DMS 273 treated with DMSO at 0.1 percent for 48 hours (cell line): ENCODE data around the gene FOXP1.

Source experiments
- DNase-seq: peaks from one replicate; lab custom pipeline; 2025; lab: John Stamatoyannopoulos, UW

FOXP1 gene

DNA sequence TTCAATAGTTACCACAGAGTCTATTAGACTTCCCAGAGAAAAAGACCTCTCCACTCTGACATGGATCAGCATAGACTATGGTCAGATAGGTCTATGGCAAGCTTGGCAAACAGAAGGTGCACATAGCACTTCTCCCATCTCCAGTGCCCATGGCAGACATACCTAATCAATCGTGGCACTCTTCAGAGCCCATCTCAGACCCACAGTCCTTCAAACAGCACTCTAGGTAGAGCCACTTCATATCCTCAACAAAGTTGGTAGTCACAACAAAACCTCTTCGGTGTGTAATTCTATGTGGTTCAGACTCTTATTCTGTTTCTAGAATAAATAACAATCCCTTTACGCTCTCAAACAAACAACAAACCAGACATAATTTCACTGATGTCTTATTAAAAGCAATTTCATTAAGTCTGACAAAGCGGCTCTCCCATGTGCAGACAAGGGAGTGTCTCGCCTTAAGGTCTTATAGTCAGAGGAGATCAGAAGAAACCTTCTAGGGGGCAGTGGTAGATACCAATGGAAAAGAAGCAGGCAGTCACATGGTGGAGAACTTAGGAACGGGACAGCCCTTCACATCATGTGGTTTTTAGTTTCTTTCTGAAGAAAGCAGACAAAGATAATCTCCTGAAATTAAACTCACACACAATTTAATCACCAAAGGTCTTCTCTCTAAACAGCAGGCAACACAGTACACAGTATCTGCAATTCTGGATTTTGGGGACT is 483.4 kb downstream of the FOXP1 start:
- no peak for DNase-seq

DNA sequence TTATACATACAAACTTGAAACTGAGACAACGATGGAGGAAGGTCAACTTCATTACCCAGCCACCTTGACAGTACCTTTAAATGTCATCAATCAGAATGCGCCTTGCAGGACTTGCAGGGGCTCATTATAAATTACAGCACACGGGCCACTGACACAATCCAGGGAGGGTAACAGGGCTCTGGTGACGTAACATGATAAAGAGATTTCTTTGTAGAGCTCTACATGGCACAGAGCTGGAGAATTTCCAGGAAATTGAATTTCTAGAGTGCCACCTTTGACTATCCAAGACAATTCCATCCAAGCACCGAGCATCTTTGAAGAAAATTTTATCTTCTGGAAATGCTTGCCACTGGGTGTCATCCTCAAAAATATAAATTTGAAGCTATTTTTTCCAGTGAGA is 486.0 kb downstream of the FOXP1 start:
- DNase-seq: no peak

DNA sequence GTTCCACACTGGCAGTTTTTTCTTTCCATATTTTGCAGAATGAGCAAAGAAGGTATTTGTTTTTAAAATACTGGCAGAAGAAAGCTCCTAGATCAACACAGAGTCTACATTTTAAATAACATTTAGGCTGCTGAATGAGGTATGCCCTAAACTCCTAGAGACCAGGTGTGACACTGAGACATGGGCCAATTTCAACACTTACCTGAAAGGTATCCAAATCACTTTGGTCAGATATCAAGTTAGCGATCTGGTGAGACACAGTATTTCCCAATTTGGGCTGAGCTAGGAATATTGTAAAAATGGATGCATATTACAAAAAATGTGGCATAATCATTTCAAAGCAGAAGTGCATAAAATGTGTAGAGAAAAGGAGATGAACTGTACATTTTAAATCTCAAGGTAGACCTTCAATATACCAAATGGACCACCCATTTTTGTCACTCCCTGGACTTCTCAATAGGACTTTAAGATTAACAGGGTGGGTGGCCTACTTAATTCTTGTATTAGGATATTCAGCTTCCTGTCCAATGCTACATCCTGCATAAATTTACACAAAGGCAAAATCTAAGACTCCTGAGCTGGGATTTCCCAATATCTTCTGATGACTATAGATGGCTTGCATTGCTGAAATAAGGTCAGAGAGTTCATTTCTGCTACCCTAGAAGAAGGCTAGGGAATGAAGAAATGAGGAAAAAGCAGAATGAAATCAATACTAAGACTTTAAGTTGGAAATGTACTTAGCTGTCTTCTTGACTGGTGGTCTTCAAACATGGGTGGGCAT is 487.8 kb downstream of the FOXP1 start:
- no peak for DNase-seq

DNA sequence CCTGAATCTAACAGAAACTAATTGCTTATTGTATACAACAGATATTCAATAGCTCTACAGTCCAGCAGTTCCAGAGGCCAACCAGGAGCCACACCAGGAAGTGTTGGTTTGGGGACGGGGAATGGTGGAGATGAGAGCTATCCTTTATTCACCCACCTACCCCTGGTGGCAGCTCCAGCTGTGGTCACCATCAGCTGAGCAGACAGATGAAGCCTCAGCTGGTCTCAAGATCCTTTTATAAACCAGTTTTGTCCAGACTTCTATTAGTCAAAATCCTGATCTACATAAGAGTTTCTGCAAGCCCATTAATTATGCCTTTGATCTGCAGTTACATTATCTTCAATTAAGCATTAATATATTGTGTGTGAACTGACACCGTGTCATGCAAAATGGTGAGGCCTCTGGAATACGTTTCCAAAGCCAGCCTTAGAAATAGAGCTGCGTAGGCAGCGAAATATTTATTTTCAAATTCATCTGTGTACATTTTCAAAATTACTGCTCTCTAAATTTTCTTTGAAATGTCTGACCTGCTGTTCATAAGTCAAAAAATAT is 488.8 kb downstream of the FOXP1 start:
- DNase-seq: no peak

DNA sequence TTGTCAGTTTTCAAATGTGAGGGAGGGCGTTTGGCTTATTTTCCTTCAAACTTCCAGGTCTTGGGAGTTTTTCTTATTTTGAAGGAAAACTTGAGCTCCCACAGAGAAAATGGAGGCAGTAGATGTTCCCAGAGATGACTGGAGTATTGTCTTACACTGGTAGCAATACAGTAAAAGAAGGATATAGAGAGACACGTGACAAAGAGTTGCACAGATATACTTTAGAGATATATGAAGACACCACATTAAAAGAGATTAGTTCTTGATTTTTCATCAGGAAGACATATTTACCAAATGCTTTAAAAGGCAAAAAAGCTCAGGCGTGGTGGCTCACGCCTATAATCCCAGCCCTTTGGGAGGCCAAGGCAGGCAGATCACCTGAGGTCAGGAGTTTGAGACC is 490.9 kb downstream of the FOXP1 start:
- no peak for DNase-seq

DNA sequence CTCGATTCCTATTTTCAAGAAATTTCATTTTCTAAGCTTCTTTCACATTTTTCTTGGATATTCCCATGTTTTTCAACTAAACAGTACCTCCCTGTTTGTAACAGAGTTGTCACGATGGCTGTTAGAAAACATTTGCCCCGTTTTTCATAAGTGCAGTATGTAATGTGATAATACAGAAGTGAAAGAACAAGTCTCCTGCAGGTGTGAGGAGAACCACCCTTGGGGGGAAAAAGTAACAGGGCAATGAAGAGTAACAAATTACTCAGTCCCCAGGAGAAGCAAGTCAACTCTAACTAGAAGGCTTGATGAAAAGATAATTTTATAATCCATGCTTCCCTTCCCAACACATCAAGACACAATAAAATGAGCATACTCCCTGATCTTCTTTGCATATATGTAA is 493.3 kb downstream of the FOXP1 start:
- no peak for DNase-seq

DNA sequence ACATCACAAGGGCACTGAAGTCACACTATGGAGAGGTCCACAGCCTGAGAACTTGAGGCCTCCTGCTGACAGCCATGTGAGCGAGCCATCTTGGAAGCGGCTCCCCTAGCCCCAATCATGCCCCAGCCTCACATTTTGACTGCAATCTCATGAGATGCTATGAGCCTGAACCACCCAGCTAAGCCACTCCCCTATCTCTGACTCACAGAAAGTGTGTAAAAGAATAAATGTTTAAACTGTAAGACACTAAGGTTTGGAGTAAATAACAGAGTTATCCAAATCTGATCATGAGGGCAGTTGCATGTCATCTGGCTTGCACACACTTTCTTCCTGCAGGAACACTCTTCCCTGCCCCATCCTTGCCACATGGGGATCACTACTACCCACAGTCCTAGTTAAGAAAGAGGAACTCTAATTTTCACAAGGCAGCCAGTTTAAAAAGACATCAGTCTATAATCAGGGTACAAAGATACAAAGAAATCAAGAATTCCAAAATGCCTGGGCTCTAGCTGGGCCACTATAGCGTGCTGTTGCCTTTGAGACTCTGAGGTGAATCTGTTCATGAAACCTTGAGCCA is 494.2 kb downstream of the FOXP1 start:
- no peak for DNase-seq

DNA sequence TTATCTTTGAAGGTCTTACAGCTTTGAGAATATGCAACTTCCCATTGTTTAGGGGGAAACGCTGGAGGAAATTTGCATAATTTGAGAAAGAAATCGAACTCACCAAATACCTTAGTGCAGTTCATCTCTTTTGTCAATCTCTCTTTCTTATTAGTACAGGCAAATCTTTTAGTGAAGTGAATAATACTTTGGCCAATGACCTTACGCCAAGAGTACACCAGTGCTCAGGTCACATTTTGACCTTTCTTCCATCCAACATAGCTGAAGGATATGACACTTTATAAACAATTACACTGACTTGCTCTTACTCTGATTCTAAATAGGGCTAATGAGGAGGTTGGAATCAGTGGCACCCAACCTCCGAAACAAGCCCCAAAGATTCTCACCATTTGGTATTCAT is 494.8 kb downstream of the FOXP1 start:
- DNase-seq: no peak

DNA sequence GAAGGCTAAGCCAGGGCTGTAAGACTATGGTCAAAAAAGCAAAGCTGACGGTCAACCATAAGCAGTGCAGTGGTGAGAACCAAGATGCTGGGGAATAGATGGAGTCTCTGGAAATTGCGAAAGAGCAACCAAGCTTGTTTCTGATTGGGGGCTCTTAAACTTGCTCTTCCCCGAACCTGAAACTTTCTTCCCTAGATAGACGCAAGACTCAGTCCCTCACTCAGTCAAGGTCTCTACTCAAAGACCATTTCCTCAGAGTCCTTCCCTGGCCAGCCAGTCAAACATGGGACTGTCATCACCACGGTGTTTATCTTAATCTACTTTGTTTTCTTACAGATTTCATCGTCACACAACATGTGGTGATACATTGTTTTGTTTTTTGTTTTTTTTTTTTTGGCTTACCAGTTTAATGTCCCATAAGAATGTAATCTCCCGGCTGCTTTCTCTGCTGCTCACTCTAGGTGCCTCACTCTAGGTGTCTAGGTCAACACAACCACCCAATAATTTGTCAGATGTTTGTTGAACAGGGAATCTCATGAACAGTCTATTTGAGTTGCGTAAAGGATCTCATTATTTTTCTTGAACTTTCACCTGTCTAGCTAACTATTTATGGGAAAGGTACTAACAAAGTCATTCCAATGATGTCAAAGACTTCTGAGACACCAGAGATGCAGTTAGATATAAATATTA is 495.4 kb downstream of the FOXP1 start:
- DNase-seq: no peak

DNA sequence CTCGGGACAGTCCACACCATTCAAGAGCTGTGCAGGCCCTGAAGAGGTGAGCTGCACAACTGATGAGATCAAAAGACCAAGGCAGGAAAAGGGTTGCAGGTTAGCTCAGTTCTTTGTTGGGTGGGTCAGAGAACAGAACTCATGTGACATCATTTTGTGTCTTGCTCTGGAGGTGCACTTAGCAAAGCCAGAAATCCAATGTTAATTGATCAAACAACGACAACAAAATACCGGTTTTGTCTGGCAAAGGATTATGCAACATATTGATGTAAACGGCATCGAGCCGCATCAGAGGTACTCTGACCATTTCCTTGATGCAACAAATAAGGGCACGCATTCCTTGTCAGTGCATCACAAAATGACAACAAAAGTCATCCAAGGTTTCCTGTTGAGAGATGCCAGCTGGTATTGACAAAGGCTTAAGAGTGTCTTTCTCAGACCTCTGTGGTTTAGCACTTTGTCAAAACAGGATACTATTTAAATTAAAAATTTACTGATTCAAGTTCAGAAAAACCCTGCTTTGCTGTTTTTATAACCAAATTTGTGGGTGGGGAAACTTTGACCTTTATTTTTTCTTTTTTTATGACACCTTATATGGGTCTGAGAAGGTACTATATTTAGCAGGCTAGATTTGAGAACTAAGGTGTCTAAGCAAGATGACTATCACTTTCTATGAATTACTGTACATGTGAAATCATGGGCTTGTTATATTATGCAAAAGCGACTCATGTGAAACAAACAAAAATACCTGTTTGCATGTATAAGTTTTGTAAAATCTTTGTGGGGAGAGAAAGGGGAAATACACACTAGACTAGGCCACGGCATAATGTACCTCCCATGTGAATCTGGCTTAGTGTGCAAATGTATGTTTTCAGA is 496.1 kb downstream of the FOXP1 start:
- no peak for DNase-seq

DNA sequence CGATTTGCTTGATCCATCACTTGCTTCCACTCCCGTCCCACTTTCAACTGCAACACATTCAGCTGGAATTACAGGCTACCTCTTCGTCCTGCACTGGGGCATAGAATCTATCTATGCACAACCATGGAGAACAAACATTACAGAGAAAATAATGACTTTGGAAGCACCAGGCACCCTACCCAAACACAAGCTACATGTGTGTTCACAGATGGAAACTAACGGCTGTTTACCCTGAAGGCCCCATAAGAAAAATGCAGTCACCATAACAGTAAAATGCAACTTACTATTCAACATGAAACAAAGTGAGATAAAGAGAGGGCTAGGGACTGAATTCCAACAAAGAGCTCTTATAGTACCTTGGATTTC is 496.8 kb downstream of the FOXP1 start:
- DNase-seq: no peak

DNA sequence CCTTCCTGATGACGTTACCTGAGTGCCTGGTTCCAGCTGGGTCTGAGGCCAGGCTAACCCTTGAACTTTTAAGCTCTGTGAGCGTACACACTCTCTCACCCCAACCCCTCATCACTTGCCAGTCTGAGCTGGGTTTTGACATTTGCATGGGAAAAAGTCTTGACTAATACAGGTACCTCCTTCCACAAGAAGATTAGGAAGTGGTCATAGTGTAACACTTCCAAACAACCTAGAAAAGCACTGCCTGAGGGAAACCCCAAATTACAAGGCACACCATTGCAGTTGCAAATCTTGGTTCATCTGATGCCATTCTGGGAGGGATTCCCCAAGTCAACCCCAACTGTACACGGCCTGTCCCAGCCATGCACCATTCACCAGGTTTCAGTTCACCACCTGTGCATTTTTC is 499.8 kb downstream of the FOXP1 start:
- DNase-seq: no peak

DNA sequence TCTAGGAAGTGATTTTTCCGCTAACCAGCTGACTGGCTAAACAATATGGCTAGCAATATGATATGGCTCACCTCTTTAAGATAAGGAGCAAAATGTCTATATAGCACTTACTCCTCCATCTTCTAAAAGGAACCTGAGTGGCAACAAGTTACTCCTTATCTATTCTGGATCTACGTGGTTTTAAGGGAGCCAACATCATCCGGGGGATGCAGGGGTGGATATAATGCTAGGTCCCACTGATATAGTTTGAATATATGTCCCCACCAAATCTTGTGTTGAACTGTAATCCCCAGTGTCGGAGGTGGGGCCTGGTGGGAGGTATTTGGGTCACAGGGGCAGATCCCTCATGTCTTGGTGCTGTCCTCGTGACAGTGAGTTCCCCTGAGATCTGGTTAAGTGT is 500.7 kb downstream of the FOXP1 start:
- no peak for DNase-seq

DNA sequence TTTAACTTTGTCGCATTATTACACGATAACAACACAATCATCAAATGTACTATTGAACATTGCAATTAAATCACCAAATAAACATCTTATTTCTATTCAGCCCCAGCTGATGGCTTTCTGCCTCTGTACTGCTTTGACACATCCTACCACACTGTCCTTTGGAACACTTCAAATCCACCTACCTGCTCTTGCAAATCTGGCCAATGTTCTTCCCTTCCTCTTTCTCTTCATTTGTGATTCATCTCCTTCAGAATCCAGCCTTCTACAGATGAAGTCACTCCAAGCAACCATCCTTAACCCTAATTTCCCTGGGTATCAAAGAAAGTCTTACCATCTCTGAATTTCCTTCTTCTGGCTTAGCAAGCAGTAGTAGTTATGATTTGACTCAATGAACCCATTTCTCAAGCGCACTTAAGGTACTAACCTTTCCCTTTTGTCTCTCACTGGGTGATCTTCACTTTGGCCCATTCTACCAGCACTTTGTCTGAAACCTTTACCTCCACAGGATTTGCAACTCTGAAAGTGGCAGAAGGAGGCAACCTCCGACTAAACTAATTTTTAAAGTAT is 502.9 kb downstream of the FOXP1 start:
- DNase-seq: no peak

DNA sequence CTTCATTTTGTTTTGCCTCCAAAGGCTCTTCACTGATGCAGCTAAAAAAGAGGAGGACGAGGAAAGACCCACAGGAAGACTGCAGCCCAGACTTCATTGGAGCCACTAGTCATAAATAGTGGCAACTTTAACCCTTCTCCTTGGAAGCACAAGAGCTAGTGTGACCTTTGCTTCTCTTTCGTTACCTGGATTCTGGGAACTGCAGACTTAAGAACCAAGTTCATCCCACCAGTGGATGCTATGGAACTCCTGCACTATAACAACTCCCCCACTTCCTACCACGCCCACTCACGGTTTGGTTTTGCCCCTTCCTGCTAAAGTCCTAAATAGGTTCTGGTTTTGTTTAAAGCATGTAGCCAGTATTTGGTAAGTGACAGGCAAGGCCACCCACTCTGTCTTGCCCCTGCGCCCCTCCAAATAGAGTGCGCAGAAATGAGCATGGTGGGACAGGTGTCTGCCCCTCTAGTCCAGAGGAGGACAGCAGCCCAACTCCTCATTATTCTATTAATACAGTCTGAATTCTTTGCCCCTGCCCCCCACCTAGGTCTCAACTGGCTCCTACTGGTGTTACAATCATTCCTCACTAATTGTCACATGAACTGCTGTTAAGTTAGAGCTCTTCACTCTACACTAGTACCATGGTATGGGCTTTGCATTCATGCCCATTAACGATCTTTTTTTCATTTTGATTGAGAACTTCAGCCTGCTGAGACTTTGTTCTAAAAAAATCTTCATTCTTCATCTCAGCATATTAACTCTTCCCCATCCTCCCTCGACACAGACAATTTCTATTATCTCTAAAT is 504.6 kb downstream of the FOXP1 start:
- no peak for DNase-seq

DNA sequence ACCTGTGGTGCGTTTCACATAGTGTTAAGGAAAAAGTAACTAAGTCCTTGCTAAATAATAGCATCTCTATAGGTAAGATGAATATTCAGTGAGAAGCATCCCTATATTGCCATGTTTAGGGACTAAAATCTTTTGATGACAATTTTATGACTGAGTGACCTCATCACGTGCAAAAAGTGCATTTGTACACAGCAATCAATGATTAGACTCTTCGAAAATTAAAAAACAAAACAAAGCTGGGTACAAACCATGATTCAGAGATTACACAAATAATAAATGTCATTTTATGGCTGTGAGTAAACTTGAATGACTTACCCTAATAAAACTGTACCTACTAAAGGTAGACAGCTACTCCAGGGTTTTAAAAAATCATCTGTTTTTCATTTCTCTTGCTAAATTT is 505.3 kb downstream of the FOXP1 start:
- no peak for DNase-seq

DNA sequence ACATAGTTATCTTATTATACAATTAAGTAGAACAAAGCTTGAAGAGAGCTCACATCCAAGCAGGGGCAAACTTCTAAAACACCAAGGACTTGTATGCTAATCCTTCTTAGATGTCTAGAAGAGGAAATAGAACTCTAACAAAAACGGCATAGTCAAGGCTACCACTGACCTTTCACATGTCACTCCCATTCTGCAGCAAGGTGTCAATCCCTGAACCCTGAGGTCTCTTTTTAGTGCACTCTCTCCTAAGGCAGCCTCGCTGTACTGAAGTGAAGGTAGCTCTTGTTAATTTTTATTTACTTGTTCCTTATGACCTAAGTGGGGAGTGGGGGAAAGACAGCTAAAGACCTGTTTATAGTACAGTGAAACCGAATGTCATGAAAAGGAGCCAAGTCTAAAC is 506.5 kb downstream of the FOXP1 start:
- DNase-seq: no peak

DNA sequence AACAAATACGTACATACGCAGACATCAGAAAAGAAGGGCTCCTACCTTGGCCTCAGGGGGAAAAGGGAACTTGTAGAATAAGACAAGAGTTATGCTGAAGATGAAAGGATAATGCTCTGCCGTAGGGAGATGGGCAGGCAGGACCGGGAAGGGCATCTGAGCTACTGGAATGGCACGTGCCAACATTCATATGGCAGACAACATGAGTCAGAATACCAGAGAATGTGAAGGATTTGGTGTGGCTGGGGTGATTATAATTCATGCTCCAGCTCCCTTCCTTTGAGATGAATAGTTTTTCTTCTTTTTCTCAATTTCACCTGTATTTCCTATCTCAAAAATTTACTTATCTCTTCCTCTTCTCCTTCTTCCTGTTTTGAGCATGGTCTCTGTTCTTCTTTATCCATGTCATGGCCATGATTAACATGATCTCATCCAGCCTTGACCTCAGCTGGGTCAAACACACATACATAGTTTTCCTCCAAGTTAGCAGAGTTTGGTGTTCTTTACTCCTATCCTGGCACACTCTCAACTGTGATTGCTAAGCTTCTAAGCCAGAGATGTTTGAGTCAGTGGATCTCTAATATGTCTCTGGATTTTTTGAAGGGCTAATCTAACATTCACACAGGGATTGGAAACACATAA is 507.0 kb downstream of the FOXP1 start:
- DNase-seq: no peak

DNA sequence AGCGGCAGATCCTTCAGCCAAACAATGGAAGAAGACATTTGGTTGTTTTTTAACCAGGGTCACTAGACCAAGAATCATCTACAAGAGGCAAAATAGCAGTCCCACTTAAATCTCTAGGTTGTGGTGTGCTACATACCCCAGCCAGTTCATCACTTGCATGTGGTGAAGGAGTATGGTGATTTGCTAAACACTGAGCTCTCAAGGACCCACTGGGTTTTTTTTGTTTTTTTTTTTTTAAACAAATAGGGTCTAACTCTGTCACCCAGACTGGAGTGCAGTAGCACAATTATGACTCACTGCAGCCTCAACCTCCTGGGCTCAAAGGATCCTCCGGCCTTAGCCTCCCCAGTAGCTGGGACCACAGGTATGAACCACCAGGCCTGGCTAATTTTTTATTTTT is 508.0 kb downstream of the FOXP1 start:
- DNase-seq: no peak

DNA sequence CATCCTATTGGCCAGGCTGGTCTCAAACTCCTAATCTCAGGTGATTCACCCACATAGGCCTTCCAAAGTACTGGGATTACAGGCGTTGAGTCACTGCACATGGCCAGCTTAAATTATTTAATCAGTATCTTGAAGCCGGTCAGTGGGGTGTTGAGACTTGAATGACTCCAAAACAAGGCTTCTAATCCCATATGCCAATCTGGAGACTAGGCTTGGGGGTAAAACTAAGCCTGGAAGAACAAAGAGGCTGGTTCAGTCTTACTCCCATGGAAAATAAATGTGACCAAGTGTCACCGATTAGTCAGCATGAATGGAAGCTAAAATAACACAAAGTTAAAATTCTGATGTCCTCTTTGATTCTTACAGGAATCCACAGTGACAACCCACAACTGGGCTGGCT is 509.1 kb downstream of the FOXP1 start:
- DNase-seq: no peak
